ENCODE measurements around the gene N4BP2L2. TPM values are rescaled to one million over a fixed set of nuclear protein-coding genes. Genes with fewer than 3 reads are reported as not detected.

Gene N4BP2L2
- total and polyA plus RNA-seq, 7 donors = 22.0 to 232 (median 160) TPM

DNA sequence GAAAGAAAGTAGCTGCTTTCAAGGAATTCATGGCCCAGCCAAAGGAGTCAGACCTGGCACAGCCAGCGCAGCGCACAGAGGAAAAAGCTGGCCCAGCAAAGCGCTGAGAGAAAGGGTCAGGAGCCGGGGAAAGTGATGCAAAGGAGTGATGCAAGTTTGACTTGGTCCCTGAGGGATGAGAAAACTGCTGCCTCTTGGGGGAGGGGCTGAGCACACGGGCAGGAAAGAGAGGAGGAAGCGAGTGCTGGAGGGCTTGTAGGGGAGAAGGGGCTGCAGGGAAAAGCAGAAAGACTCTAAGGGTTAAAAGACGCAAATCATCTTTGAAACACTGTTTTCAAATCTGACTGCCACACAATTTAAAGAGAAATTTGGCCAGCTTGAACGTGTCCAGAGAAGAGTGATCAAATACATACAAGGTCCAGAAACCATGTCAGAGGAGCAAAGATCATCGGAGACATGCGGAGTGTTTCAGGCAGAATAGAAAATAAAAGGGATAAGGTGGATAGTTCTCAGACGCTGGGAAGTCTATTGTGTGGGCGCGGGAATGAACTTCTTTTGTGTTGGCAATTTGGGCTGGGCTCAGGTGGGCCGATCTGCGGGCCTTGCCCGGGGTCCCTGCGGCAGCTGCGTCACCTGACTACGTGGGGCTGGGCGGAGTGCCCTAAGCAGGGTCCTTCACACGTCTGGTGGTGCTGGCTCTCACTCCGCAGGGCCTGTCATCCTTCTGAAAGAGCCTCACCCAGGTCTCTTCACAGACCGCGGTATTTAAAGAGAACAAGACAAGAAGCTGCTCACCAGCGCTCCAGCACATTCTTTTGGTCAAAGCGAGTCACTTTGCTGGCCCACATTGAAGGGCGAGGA is 128.8 kb downstream of the N4BP2L2 start:
- DNase-seq = peak; percentile 79
- no peak for TF ChIP-seq POLR2A (IDR thresholded peaks at IDR 0.05)
- TF ChIP-seq POLR2AphosphoS5 (IDR thresholded peaks at IDR 0.05) = peak in 2 of 4 donors; percentile 35 to 37
- Histone ChIP-seq H3K9me3 (no peaks in the 10 kb centered on the region), H3K36me3 (peaks cover 0 to 18% (median 2%) of the 10 kb centered on the region in 4 donors), H3K4me1 (peaks cover 0 to 7% (median 2%) of the 10 kb centered on the region in 4 donors), H3K27ac (peak overlapping the region in 3 of 4 donors; percentile 24 to 51 (median 32)), H3K4me3 (peak overlapping the region in 1 of 4 donors; percentile 17), H3K27me3 (no peaks in the 10 kb centered on the region)
- intact Hi-C loops (cut with DNase I) = no loop called here
- WGBS, 2 donors = 73 to 91% methylated on average over 27 of the region's 27 CpGs

DNA sequence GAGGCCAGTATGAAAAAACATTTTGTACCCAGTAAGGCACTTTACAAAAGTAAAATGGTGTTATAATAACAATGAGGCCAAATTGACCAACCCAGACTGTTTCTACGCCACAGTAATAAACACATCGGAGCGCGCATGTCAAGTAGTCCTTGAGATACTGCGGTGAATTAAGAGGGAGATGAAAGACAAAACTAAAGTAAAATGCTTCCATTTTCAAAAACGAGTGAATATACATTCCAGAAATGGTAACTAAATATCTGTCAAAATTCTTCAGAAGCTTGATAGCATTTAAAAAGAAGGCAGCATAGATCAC is 129.6 kb downstream of the N4BP2L2 start:
- intact Hi-C loops (cut with DNase I) = no loop called here
- no peak overlapping the region for H3K27ac ChIP-seq
- no peaks in the 10 kb centered on the region for H3K27me3 ChIP-seq
- no peaks in the 10 kb centered on the region for H3K9me3 ChIP-seq
- no peak overlapping the region for H3K4me3 ChIP-seq
- peaks cover 0 to 7% (median 2%) of the 10 kb centered on the region in 4 donors for H3K4me1 ChIP-seq
- no peak for TF ChIP-seq POLR2A (IDR thresholded peaks at IDR 0.05)
- TF ChIP-seq, protein P1, sequence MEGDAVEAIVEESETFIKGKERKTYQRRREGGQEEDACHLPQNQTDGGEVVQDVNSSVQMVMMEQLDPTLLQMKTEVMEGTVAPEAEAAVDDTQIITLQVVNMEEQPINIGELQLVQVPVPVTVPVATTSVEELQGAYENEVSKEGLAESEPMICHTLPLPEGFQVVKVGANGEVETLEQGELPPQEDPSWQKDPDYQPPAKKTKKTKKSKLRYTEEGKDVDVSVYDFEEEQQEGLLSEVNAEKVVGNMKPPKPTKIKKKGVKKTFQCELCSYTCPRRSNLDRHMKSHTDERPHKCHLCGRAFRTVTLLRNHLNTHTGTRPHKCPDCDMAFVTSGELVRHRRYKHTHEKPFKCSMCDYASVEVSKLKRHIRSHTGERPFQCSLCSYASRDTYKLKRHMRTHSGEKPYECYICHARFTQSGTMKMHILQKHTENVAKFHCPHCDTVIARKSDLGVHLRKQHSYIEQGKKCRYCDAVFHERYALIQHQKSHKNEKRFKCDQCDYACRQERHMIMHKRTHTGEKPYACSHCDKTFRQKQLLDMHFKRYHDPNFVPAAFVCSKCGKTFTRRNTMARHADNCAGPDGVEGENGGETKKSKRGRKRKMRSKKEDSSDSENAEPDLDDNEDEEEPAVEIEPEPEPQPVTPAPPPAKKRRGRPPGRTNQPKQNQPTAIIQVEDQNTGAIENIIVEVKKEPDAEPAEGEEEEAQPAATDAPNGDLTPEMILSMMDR (IDR thresholded peaks at IDR 0.05) = no peak
- TF ChIP-seq POLR2AphosphoS5 (IDR thresholded peaks at IDR 0.05) = no peak
- TF ChIP-seq EP300 (IDR thresholded peaks at IDR 0.05) = no peak
- no peak for DNase-seq
- peaks cover 0 to 26% (median 3%) of the 10 kb centered on the region in 4 donors for H3K36me3 ChIP-seq
- 91 to 93% methylated on average over 6 of the region's 6 CpGs for WGBS, 2 donors

DNA sequence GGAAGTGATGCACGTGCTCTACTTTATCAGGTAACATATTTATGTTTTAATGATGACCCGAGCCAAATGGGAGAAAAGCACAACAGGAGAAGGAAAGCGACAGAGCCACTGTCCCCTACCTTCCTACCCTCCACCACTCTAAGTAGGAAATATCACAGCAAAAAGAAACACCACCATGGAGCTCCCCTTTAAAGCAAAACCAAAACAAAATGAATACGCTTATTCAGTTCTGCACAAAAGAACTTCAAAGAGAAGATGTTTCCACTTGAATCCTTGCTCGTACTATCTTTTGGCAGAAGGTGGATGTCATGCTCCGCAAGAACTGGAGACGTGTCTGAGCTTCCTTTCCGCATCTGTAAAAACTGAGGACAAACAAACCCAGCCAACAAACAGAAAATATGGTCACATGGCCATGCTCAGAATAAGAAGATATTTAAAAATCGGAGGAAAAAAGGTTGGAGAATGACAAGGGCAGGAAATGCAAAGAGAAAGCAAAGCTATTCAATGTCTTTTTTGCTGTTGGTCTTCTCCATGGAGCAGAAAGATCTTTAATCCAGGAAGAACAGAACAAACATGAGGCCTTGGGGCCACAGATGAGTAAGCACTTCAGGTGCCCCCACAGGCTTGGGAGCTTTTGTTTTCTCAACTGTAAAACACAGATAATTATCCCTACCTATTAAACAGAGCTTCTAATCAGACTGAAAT is 130.1 kb downstream of the N4BP2L2 start:
- 91 to 93% methylated on average over 9 of the region's 9 CpGs for WGBS, 2 donors
- Histone ChIP-seq H3K27ac (no peak overlapping the region), H3K36me3 (peaks cover 0 to 31% (median 3%) of the 10 kb centered on the region in 4 donors), H3K4me3 (no peak overlapping the region), H3K27me3 (no peaks in the 10 kb centered on the region), H3K9me3 (no peaks in the 10 kb centered on the region), H3K4me1 (peaks cover 0 to 7% (median 2%) of the 10 kb centered on the region in 4 donors)
- TF ChIP-seq POLR2A (IDR thresholded peaks at IDR 0.05) = no peak
- no peak for TF ChIP-seq EP300 (IDR thresholded peaks at IDR 0.05)
- DNase-seq = no peak
- intact Hi-C loops (cut with DNase I) = no loop called here

DNA sequence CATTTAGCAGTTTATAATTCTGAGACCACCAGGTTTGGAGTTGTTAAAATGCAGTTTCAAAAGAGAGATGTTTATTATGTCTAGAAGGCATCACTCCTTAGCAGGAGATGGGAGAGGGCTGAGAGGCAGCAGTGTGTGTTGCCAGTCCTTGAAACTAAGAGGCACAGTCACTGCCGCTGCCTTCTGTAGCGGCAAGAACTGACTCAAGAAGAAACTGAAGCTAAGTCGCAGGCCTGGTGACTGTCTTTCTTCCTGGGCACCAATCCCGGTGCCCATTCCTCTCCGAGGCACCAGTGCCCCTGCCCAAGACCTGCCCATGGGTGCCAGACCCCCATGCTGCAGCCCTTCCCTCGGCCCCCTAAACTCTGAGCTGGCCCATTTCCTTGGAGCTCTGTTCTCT is 130.7 kb downstream of the N4BP2L2 start:
- no peak for DNase-seq
- TF ChIP-seq POLR2AphosphoS5 (IDR thresholded peaks at IDR 0.05) (no peak), EP300 (IDR thresholded peaks at IDR 0.05) (no peak), POLR2A (IDR thresholded peaks at IDR 0.05) (no peak)
- TF ChIP-seq, protein P1 (IDR thresholded peaks at IDR 0.05) = no peak
- Histone ChIP-seq H3K36me3 (peaks cover 0 to 37% (median 3%) of the 10 kb centered on the region in 4 donors), H3K27ac (no peak overlapping the region), H3K9me3 (no peaks in the 10 kb centered on the region), H3K27me3 (no peaks in the 10 kb centered on the region), H3K4me3 (no peak overlapping the region), H3K4me1 (peaks cover 0 to 7% (median 2%) of the 10 kb centered on the region in 4 donors)
- intact Hi-C loops (cut with DNase I) = no loop called here
- 92 to 94% methylated on average over 6 of the region's 6 CpGs for WGBS, 2 donors

DNA sequence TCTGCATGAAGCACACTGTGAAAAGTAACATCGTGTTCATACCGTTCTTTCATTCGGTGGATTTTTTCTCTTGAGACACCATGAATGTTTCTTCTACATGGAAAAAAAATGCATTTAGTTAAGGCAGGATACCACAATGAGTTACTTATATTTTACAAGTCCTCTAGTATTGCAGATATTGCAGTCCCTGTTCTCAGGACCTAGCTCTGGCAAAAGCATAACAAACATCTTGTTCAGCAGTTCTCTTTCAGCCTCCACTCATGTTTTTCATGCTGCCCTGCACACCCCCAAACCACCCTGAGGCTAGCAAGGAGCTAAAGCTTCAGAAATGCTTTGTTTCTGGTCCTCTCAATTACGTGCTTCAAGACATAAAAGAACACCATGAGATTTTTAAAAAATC is 135.5 kb downstream of the N4BP2L2 start:
- TF ChIP-seq EP300 (IDR thresholded peaks at IDR 0.05) = no peak
- TF ChIP-seq POLR2A (IDR thresholded peaks at IDR 0.05) = no peak
- no peak for TF ChIP-seq POLR2AphosphoS5 (IDR thresholded peaks at IDR 0.05)
- TF ChIP-seq, protein P1 (IDR thresholded peaks at IDR 0.05) = no peak
- Histone ChIP-seq H3K36me3 (peaks cover 0 to 61% (median 3%) of the 10 kb centered on the region in 4 donors), H3K4me3 (no peak overlapping the region), H3K4me1 (no peaks in the 10 kb centered on the region), H3K9me3 (no peaks in the 10 kb centered on the region), H3K27me3 (no peaks in the 10 kb centered on the region), H3K27ac (no peak overlapping the region)
- DNase-seq = no peak
- 95 to 96% methylated on average over 4 of the region's 4 CpGs for WGBS, 2 donors
- intact Hi-C loops (cut with DNase I) = no loop called here
